HepG2 (cell line): Measurements from ENCODE around the gene ZBED6. TPM values are rescaled to one million over a fixed set of nuclear protein-coding genes. Genes with fewer than 3 reads are reported as not detected.

ENCODE experiments used
- ASH2L ChIP-seq: fragments of 300-600, 200-600 bp; sonication (generic); IDR thresholded peaks from 2 replicates; pipeline ENCODE4 v1.7.0; 2017; ENCODE audit warnings: low read depth, mild to moderate bottlenecking, moderate library complexity, mixed read lengths, low read length; ENCODE audit not compliant: insufficient read length
- CHD2 ChIP-seq: IDR thresholded peaks from 2 replicates; pipeline ENCODE4 v1.6.1; 2011; ENCODE audit warnings: low read depth, low read length, improper control_type of control experiment
- DMTF1 ChIP-seq: sonication (generic); formaldehyde crosslinking; IDR thresholded peaks from 2 replicates; pipeline ENCODE4 v1.4.0; 2020; ENCODE audit warnings: mild to moderate bottlenecking, missing genetic modification reagents
- DNMT3B ChIP-seq: conservative IDR thresholded peaks from 2 replicates; pipeline ENCODE4 v1.6.1; 2016; ENCODE audit warnings: missing biosample characterization, control low read depth
- FOSL1 ChIP-seq: sonication (generic); formaldehyde crosslinking; IDR thresholded peaks from 2 replicates; pipeline ENCODE4 v1.9.0; 2021; ENCODE audit warnings: missing genetic modification reagents, borderline replicate concordance
- JARID2 ChIP-seq: sonication (generic); formaldehyde crosslinking; IDR thresholded peaks from 2 replicates; pipeline ENCODE4 v1.8.1; 2023; ENCODE audit warnings: missing genetic modification reagents, inconsistent platforms; ENCODE audit not compliant: insufficient replicate concordance
- JUND ChIP-seq: sonication (generic); formaldehyde crosslinking; IDR thresholded peaks from 2 replicates; pipeline ENCODE4 v1.8.0; 2022; ENCODE audit warnings: mild to moderate bottlenecking, missing genetic modification reagents
- KAT8 ChIP-seq: IDR thresholded peaks from 2 replicates; pipeline ENCODE4 v1.6.1; 2016; ENCODE audit warnings: missing genetic modification reagents, missing compliant biosample characterization
- KDM6A ChIP-seq: IDR thresholded peaks from 2 replicates; pipeline ENCODE4 v1.6.1; 2016; ENCODE audit warnings: low read depth
- MYC ChIP-seq: sonication (generic); formaldehyde crosslinking; IDR thresholded peaks from 2 replicates; pipeline ENCODE4 v1.9.0; 2021; ENCODE audit warnings: missing genetic modification reagents, borderline replicate concordance
- ONECUT2 ChIP-seq: sonication (generic); formaldehyde crosslinking; IDR thresholded peaks from 2 replicates; pipeline ENCODE4 v1.4.0; 2020; ENCODE audit warnings: missing genetic modification reagents
- PLSCR1 ChIP-seq: sonication (generic); formaldehyde crosslinking; IDR thresholded peaks from 2 replicates; pipeline ENCODE4 v1.5.0; 2020; ENCODE audit warnings: missing genetic modification reagents, mild to moderate bottlenecking, borderline replicate concordance
- RFX1 ChIP-seq: fragments of 450-650 bp; IDR thresholded peaks from 2 replicates; pipeline ENCODE4 v1.6.1; 2017
- SALL2 ChIP-seq: sonication (generic); formaldehyde crosslinking; IDR thresholded peaks from 2 replicates; pipeline ENCODE4 v1.8.1; 2023; ENCODE audit warnings: mild to moderate bottlenecking, missing genetic modification reagents, inconsistent platforms
- SMC3 ChIP-seq: IDR thresholded peaks from 2 replicates; pipeline ENCODE4 v1.6.1; 2011; ENCODE audit warnings: low read length, improper control_type of control experiment
- SP140L ChIP-seq: sonication (generic); formaldehyde crosslinking; IDR thresholded peaks from 2 replicates; pipeline ENCODE4 v1.4.0; 2020; ENCODE audit warnings: missing genetic modification reagents, borderline replicate concordance
- SPEN ChIP-seq: sonication (generic); formaldehyde crosslinking; IDR thresholded peaks from 2 replicates; pipeline ENCODE4 v1.5.1; 2020; ENCODE audit warnings: low read depth, mild to moderate bottlenecking, missing genetic modification reagents
- TFDP1 ChIP-seq: IDR thresholded peaks from 2 replicates; pipeline ENCODE4 v1.6.1; 2016; ENCODE audit warnings: missing compliant biosample characterization, missing genetic modification reagents, borderline replicate concordance
- ZNF34 ChIP-seq: sonication (generic); formaldehyde crosslinking; IDR thresholded peaks from 2 replicates; pipeline ENCODE4 v1.4.0; 2020; ENCODE audit warnings: mild to moderate bottlenecking, missing genetic modification reagents, borderline replicate concordance
- ZNF747 ChIP-seq: sonication (generic); formaldehyde crosslinking; IDR thresholded peaks from 2 replicates; pipeline ENCODE4 v1.8.1; 2023; ENCODE audit warnings: missing genetic modification reagents, mild to moderate bottlenecking, borderline replicate concordance
- polyA plus RNA-seq, 8 experiments: library from polyadenylated mRNA; depleted of rRNA in 3 of 8; stranded (reverse) in 7 of 8; unstranded in 1 of 8; fragments of >200 nt; fragmentation: Illumina TruSeq in 4 of 8; extraction: Trizol in 4 of 8; gene quantifications; 2 replicates each; pipeline versions ENCODE4 v1.2.1 to v1.2.3, GENCODE V29; 2011 to 2016; ENCODE audit warnings: low read depth in 4 of 8, missing spikeins in 1 of 8, mixed read lengths in 1 of 8; ENCODE audit not compliant: insufficient read depth in 1 of 8
- total RNA-seq, 5 experiments: library from RNA; depleted of rRNA; stranded (reverse); fragments of >200 nt; fragmentation: Illumina TruSeq; extraction: Trizol; gene quantifications; 2 replicates each; pipeline ENCODE4 v1.2.3, GENCODE V29; 2016; ENCODE audit warnings: low read depth in 1 of 5
- TF ChIP-seq, protein P1 (sequence below): sonication (generic); formaldehyde crosslinking; IDR thresholded peaks from 2 replicates; pipeline ENCODE4 v1.8.0; 2022; ENCODE audit warnings: mild to moderate bottlenecking, missing genetic modification reagents
- TF ChIP-seq, protein P2 (sequence below): sonication (generic); formaldehyde crosslinking; IDR thresholded peaks from 2 replicates; pipeline ENCODE4 v1.5.0; 2020; ENCODE audit warnings: missing genetic modification reagents

Gene ZBED6
- total and polyA plus RNA-seq, 2 of the 13 experiments (the other 11 are each of a cell fraction or from before 2014, with no cell fraction given) = 9.3 to 12.5 TPM

GRCh38 chr1:203795441-203796235 is at the start of gene ZBED6, which contains the start of gene ZC3H11A (continued):
- TF ChIP-seq DMTF1 (CRISPR knock-in tag) (no peak), ZNF747 (CRISPR knock-in tag) (peak; percentile 72; the same call in 1 of the 2 replicates), SMC3 (no peak), ONECUT2 (CRISPR knock-in tag) (no peak), MYC (CRISPR knock-in tag) (peak; percentile 63; the same call in 1 of the 2 replicates), JARID2 (CRISPR knock-in tag) (no peak), SPEN (CRISPR knock-in tag) (peak; percentile 78), FOSL1 (CRISPR knock-in tag) (no peak), KAT8 (CRISPR knock-in tag) (peak; percentile 94), SP140L (CRISPR knock-in tag) (0 out of 2 replicates have a peak, but pooled peaks have one; percentile 28), JUND (CRISPR knock-in tag) (no peak), CHD2 (0 out of 2 replicates have a peak, but pooled peaks have one; percentile 11), ZNF34 (CRISPR knock-in tag) (no peak), KDM6A (CRISPR knock-in tag) (no peak), ASH2L (peak; percentile 26), SALL2 (peak; percentile 81), PLSCR1 (CRISPR knock-in tag) (no peak; the same call in 1 of the 2 replicates), DNMT3B (CRISPR knock-in tag) (no peak), RFX1 (no peak), TFDP1 (CRISPR knock-in tag) (peak; percentile 80; the same call in 1 of the 2 replicates)
- TF ChIP-seq, protein P1, sequence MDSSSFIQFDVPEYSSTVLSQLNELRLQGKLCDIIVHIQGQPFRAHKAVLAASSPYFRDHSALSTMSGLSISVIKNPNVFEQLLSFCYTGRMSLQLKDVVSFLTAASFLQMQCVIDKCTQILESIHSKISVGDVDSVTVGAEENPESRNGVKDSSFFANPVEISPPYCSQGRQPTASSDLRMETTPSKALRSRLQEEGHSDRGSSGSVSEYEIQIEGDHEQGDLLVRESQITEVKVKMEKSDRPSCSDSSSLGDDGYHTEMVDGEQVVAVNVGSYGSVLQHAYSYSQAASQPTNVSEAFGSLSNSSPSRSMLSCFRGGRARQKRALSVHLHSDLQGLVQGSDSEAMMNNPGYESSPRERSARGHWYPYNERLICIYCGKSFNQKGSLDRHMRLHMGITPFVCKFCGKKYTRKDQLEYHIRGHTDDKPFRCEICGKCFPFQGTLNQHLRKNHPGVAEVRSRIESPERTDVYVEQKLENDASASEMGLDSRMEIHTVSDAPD (CRISPR knock-in tag) = no peak
- TF ChIP-seq, protein P2, sequence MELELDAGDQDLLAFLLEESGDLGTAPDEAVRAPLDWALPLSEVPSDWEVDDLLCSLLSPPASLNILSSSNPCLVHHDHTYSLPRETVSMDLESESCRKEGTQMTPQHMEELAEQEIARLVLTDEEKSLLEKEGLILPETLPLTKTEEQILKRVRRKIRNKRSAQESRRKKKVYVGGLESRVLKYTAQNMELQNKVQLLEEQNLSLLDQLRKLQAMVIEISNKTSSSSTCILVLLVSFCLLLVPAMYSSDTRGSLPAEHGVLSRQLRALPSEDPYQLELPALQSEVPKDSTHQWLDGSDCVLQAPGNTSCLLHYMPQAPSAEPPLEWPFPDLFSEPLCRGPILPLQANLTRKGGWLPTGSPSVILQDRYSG (CRISPR knock-in tag) = 0 out of 2 replicates have a peak, but pooled peaks have one; percentile 46
